ENCODE results near the gene ADAMTSL3.
"Not testable (repeated sequence)": the region's sequence is repeated elsewhere in the genome, so short reads cannot be mapped to it uniquely, and the experiment has no call there.

GRCh38 chr15:84049480-84049879 lies 395.6 kb downstream of the ADAMTSL3 start:
- not testable (repeated sequence) for TF ChIP-seq EP300 (conservative IDR thresholded peaks at IDR 0.05; ENCODE audit: poor library complexity, severe bottlenecking); RAD21 (conservative IDR thresholded peaks at IDR 0.05)
- TF ChIP-seq, protein P1, sequence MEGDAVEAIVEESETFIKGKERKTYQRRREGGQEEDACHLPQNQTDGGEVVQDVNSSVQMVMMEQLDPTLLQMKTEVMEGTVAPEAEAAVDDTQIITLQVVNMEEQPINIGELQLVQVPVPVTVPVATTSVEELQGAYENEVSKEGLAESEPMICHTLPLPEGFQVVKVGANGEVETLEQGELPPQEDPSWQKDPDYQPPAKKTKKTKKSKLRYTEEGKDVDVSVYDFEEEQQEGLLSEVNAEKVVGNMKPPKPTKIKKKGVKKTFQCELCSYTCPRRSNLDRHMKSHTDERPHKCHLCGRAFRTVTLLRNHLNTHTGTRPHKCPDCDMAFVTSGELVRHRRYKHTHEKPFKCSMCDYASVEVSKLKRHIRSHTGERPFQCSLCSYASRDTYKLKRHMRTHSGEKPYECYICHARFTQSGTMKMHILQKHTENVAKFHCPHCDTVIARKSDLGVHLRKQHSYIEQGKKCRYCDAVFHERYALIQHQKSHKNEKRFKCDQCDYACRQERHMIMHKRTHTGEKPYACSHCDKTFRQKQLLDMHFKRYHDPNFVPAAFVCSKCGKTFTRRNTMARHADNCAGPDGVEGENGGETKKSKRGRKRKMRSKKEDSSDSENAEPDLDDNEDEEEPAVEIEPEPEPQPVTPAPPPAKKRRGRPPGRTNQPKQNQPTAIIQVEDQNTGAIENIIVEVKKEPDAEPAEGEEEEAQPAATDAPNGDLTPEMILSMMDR (IDR thresholded peaks at IDR 0.05; ENCODE audit: poor library complexity, severe bottlenecking): not testable (repeated sequence)

Measured in neural cell (in vitro differentiated cells).